SK-N-SH (cell line): ENCODE results near the gene CDPF1. TPM values are rescaled to one million over a fixed set of nuclear protein-coding genes. Genes with fewer than 3 reads are reported as not detected.

Experiments used
- CTCF ChIA-PET: fragments of 300-600, 350-600 bp; formaldehyde crosslinking; extraction: SDS; loops from one replicate; lab custom pipeline; 2021; lab: Yijun Ruan, JAX
- POLR2A ChIA-PET: fragments of 350-600 bp; sonication (Branson Sonifier 250); formaldehyde crosslinking; extraction: SDS; loops from one replicate; lab custom pipeline; 2020; ENCODE audit warnings: antibody characterized with exemption, inconsistent platforms; lab: Yijun Ruan, JAX
- DNase-seq: peaks from one replicate; pipeline ENCODE4 v3.0.0; 2012
- H2AFZ ChIP-seq: fragments of 200-600 bp; sonication (generic); 2 replicates; pipeline ENCODE4 v1.8.1; 2016; ENCODE audit warnings: antibody characterized with exemption, mild to moderate bottlenecking, low read depth
- H3F3A ChIP-seq: fragments of 200-600 bp; sonication (generic); replicated peaks from 2 replicates; pipeline ENCODE3; 2016; ENCODE audit warnings: antibody characterized with exemption, mild to moderate bottlenecking; ENCODE audit not compliant: insufficient read depth
- H3K27ac ChIP-seq, 2 experiments: fragments of 200-500 bp in 1 of 2; fragments of 200-600 bp in 1 of 2; sonication (Bioruptor generic) in 1 of 2; sonication (generic), shearing (Covaris generic) in 1 of 2; 2 replicates each; pipeline versions ENCODE4 v1.5.1 to v1.6.1; 2014 to 2016; ENCODE audit warnings: low read depth in 2 of 2, inconsistent platforms in 1 of 2, low read length in 1 of 2, mild to moderate bottlenecking in 1 of 2, mixed read lengths in 1 of 2
- H3K27me3 ChIP-seq: fragments of 200-600 bp; sonication (generic), shearing (Covaris generic); 2 replicates; pipeline ENCODE4 v1.6.1; 2016; ENCODE audit warnings: mixed run types; ENCODE audit not compliant: insufficient read depth
- H3K36me3 ChIP-seq, 2 experiments: fragments of 200-500 bp in 1 of 2; fragments of 200-600 bp in 1 of 2; sonication (Bioruptor generic) in 1 of 2; sonication (generic) in 1 of 2; replicated peaks in 1 of 2; 2 replicates each; pipeline versions ENCODE3 to v1.5.1; 2014 to 2016; ENCODE audit warnings: low read length in 1 of 2, mild to moderate bottlenecking in 1 of 2; ENCODE audit not compliant: insufficient read depth in 2 of 2, control insufficient read depth in 1 of 2
- H3K4me1 ChIP-seq, 2 experiments: fragments of 200-500 bp in 1 of 2; fragments of 200-600 bp in 1 of 2; sonication (Bioruptor generic) in 1 of 2; sonication (generic), shearing (Covaris generic) in 1 of 2; 2 replicates each; pipeline versions ENCODE4 v1.5.1 to v1.6.1; 2014 to 2016; ENCODE audit warnings: low read depth in 1 of 2, low read length in 1 of 2, mixed run types in 1 of 2; ENCODE audit not compliant: insufficient read depth in 2 of 2, control insufficient read depth in 1 of 2
- H3K4me2 ChIP-seq: fragments of 200-600 bp; sonication (generic), shearing (Covaris generic); 2 replicates; pipeline ENCODE4 v1.6.1; 2017; ENCODE audit warnings: mixed run types
- H3K4me3 ChIP-seq, 2 experiments: fragments of 200-500 bp in 1 of 2; fragments of 200-600 bp in 1 of 2; sonication (Bioruptor generic) in 1 of 2; sonication (generic), shearing (Covaris generic) in 1 of 2; 2 replicates each; pipeline versions ENCODE4 v1.5.1 to v1.8.1; 2014 to 2016; ENCODE audit warnings: low read depth in 2 of 2, inconsistent platforms in 1 of 2, low read length in 1 of 2, mild to moderate bottlenecking in 1 of 2, mixed read lengths in 1 of 2, moderate library complexity in 1 of 2
- H3K79me2 ChIP-seq: fragments of 200-600 bp; sonication (generic); 2 replicates; pipeline ENCODE4 v1.8.1; 2017; ENCODE audit warnings: mild to moderate bottlenecking; ENCODE audit not compliant: insufficient read depth
- H3K9ac ChIP-seq: fragments of 200-600 bp; sonication (generic); 2 replicates; pipeline ENCODE4 v1.6.1; 2017; ENCODE audit warnings: mixed run types
- H3K9me2 ChIP-seq: fragments of 200-600 bp; sonication (generic); 2 replicates; pipeline ENCODE4 v1.6.1; 2017; ENCODE audit warnings: mixed run types
- H3K9me3 ChIP-seq: fragments of 200-600 bp; sonication (generic); 2 replicates; pipeline ENCODE4 v1.6.1; 2017; ENCODE audit warnings: mixed run types, mild to moderate bottlenecking, moderate library complexity
- H4K20me1 ChIP-seq: fragments of 200-600 bp; sonication (generic); 2 replicates; pipeline ENCODE4 v1.6.1; 2017; ENCODE audit warnings: mild to moderate bottlenecking, mixed run types; ENCODE audit not compliant: insufficient read depth
- CHD2 ChIP-seq: fragments of 150-350 bp; IDR thresholded peaks from 2 replicates; pipeline ENCODE4 v1.6.1; 2018; ENCODE audit warnings: low read length; ENCODE audit not compliant: partially characterized antibody
- EP300 ChIP-seq, 2 experiments: IDR thresholded peaks; 2 replicates each; pipeline versions ENCODE4 v1.4.0 to v1.6.1; 2012; ENCODE audit warnings: borderline replicate concordance in 1 of 2, low read depth in 1 of 2, low read length in 1 of 2
- EZH2phosphoT487 ChIP-seq: fragments of 200-600 bp; sonication (generic); IDR thresholded peaks from 2 replicates; pipeline ENCODE4 v1.6.1; 2017; ENCODE audit warnings: low read depth, mixed run types, mild to moderate bottlenecking, antibody characterized with exemption, moderate library complexity, borderline replicate concordance
- FOSL2 ChIP-seq: IDR thresholded peaks from 2 replicates; pipeline ENCODE4 v1.4.0; 2012; ENCODE audit warnings: low read depth, mild to moderate bottlenecking, moderate library complexity, borderline replicate concordance
- FOXJ3 ChIP-seq: sonication (generic); formaldehyde crosslinking; IDR thresholded peaks from 2 replicates; pipeline ENCODE4 v1.5.1; 2020; ENCODE audit warnings: mild to moderate bottlenecking, missing genetic modification reagents
- FOXM1 ChIP-seq: IDR thresholded peaks from 2 replicates; pipeline ENCODE4 v1.4.0; 2012; ENCODE audit warnings: low read depth, mild to moderate bottlenecking
- GATA2 ChIP-seq: sonication (generic); formaldehyde crosslinking; IDR thresholded peaks from 2 replicates; pipeline ENCODE4 v1.5.0; 2020; ENCODE audit warnings: mild to moderate bottlenecking, missing genetic modification reagents
- MAX ChIP-seq: IDR thresholded peaks from 2 replicates; pipeline ENCODE4 v1.4.0; 2012; ENCODE audit warnings: low read depth
- MEF2A ChIP-seq: IDR thresholded peaks from 2 replicates; pipeline ENCODE4 v1.4.0; 2012; ENCODE audit warnings: low read depth, borderline replicate concordance
- NFIC ChIP-seq: IDR thresholded peaks from 2 replicates; pipeline ENCODE4 v1.4.0; 2012; ENCODE audit warnings: borderline replicate concordance
- NRF1 ChIP-seq: IDR thresholded peaks from 2 replicates; pipeline ENCODE4 v1.6.1; 2012; ENCODE audit warnings: low read depth, mild to moderate bottlenecking, low read length
- PBX3 ChIP-seq: IDR thresholded peaks from 2 replicates; pipeline ENCODE4; 2012
- POLR2AphosphoS5 ChIP-seq: IDR thresholded peaks from 2 replicates; pipeline ENCODE4 v1.6.1; 2012; ENCODE audit warnings: low read depth, low read length
- RCOR1 ChIP-seq: fragments of 150-350 bp; IDR thresholded peaks from 2 replicates; pipeline ENCODE4 v1.6.1; 2017; ENCODE audit warnings: antibody characterized with exemption, low read length
- RFX5 ChIP-seq: IDR thresholded peaks from 2 replicates; pipeline ENCODE4 v1.6.1; 2012; ENCODE audit warnings: mild to moderate bottlenecking, improper control_type of control experiment, low read length
- SIN3A ChIP-seq: IDR thresholded peaks from 2 replicates; pipeline ENCODE4 v1.6.1; 2012; ENCODE audit warnings: low read depth, mild to moderate bottlenecking, low read length, moderate library complexity, borderline replicate concordance
- TCF12 ChIP-seq: IDR thresholded peaks from 2 replicates; pipeline ENCODE4 v1.4.0; 2012
- TEAD4 ChIP-seq: IDR thresholded peaks from 2 replicates; pipeline ENCODE4 v1.4.0; 2012; ENCODE audit warnings: mild to moderate bottlenecking, borderline replicate concordance; ENCODE audit not compliant: insufficient read depth
- USF2 ChIP-seq: fragments of 150-350 bp; IDR thresholded peaks from 2 replicates; pipeline ENCODE4 v1.6.1; 2017; ENCODE audit warnings: antibody characterized with exemption, low read length, low read depth, borderline replicate concordance
- YY1 ChIP-seq: IDR thresholded peaks from 2 replicates; pipeline ENCODE4 v1.4.0; 2012; ENCODE audit warnings: low read depth, mild to moderate bottlenecking
- ZBTB33 ChIP-seq: IDR thresholded peaks from 2 replicates; pipeline ENCODE4 v1.4.0; 2012; ENCODE audit warnings: low read depth, borderline replicate concordance
- WGBS: methylation state at CpG from one replicate; pipeline ENCODE4 v1.1.6; 2017; ENCODE audit warnings: low lambda C conversion rate; 5-methylcytosine and 5-hydroxymethylcytosine counted together
- polyA plus RNA-seq, 3 experiments: library from polyadenylated mRNA; depleted of rRNA; stranded (reverse); fragments of >200 nt; gene quantifications; 2 replicates each; pipeline ENCODE4 v1.2.3, GENCODE V29; 2012
- TF ChIP-seq, protein P1 (sequence below): IDR thresholded peaks from 2 replicates; pipeline ENCODE4 v1.6.1; 2012; ENCODE audit warnings: mild to moderate bottlenecking, low read depth, low read length, moderate library complexity
- TF ChIP-seq, protein P2 (sequence below): IDR thresholded peaks from 2 replicates; pipeline ENCODE4 v1.4.0; 2012; ENCODE audit warnings: low read depth, borderline replicate concordance

Gene CDPF1
- polyA plus RNA-seq, 1 of the 3 experiments (the other 2 are of a cell fraction) = 25.3 TPM

DNA sequence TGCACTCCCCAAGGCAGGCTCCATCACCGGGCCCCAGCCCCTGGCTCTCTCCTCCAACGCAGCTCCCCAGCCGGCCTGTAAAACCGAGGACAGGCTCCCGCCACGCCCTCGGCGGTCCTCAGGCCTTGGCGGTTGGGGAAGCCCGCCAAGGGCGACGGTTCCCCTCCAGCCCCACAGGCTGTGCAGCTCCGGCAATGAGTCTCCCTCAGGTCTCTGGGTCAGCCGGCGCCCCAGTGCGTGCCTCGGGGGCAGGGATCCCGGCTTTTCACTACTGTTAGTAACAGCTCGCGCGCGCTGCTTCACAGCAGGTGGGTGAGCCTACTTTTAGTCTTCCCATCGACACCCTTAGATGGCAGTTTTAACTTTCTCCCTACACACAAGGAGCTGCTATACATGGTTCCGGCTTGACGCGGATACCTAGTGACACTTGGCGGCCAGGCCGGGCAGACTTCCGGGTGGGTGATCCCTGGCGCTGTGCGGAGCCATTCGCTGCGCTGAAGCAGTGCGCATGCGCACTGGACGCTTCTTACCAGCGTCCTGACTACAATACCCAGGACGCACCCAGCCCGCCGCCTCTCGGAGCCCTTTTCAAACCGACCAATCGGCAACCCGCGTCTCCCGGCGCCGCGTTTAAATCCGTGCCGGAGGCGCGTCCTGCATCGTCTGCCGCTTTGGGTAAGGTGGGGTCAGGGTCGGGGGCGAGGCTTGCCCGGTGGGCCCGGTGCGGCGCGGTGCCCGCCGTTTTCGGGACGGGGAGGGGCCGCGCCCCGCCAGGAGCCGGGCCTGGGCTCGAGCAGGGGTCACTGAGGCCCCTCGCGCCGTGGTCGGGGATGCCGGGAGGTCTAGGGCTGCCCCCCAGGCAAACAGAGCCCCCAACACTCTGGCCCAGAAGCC, 46.4 kb upstream of the CDPF1 start, which contains the start of gene GTSE1:
TSS of gene GTSE1 (plus strand) at position 614 of the 894 bp plus-strand sequence. CDS start 531 bp downstream, outside the sequence.
- Histone ChIP-seq H3F3A (peaks cover 4% of the 10 kb centered on the region), H3K27ac (peak within 1 kb of the TSS; percentile 74 to 90), H3K9me2 (no peaks in the 10 kb centered on the region), H3K9ac (peak within 1 kb of the TSS; percentile 81), H3K79me2 (peaks cover 47% of the 10 kb centered on the region), H3K4me3 (peak within 1 kb of the TSS; percentile 75 to 82), H3K4me2 (peak within 1 kb of the TSS; percentile 97), H3K27me3 (no peaks in the 10 kb centered on the region), H4K20me1 (no peaks in the 10 kb centered on the region), H3K4me1 (peaks cover 5 to 21% of the 10 kb centered on the region in 2 experiments; a peak in 3 of 4 replicates), H2AFZ (peak within 1 kb of the TSS; percentile 90), H3K9me3 (no peaks in the 10 kb centered on the region), H3K36me3 (peaks cover 8 to 13% of the 10 kb centered on the region in 2 experiments)
- DNase-seq = peak; percentile 99
- CTCF ChIA-PET = interaction anchor here (0.8 to 5.8 kb wide), 7 partner anchors 10 to 302 kb away, joined by 3 to 45 read pairs (median 4); no protein-coding TSS in a partner anchor
- POLR2A ChIA-PET = interaction anchor here (0.5 to 1.6 kb wide), 7 partner anchors 8 to 289 kb away, joined by 3 to 8 read pairs (median 4); partner anchors contain the start of gene TTC38
- WGBS = 4% methylated on average over 29 of the region's 76 CpGs
- TF ChIP-seq, protein P1, sequence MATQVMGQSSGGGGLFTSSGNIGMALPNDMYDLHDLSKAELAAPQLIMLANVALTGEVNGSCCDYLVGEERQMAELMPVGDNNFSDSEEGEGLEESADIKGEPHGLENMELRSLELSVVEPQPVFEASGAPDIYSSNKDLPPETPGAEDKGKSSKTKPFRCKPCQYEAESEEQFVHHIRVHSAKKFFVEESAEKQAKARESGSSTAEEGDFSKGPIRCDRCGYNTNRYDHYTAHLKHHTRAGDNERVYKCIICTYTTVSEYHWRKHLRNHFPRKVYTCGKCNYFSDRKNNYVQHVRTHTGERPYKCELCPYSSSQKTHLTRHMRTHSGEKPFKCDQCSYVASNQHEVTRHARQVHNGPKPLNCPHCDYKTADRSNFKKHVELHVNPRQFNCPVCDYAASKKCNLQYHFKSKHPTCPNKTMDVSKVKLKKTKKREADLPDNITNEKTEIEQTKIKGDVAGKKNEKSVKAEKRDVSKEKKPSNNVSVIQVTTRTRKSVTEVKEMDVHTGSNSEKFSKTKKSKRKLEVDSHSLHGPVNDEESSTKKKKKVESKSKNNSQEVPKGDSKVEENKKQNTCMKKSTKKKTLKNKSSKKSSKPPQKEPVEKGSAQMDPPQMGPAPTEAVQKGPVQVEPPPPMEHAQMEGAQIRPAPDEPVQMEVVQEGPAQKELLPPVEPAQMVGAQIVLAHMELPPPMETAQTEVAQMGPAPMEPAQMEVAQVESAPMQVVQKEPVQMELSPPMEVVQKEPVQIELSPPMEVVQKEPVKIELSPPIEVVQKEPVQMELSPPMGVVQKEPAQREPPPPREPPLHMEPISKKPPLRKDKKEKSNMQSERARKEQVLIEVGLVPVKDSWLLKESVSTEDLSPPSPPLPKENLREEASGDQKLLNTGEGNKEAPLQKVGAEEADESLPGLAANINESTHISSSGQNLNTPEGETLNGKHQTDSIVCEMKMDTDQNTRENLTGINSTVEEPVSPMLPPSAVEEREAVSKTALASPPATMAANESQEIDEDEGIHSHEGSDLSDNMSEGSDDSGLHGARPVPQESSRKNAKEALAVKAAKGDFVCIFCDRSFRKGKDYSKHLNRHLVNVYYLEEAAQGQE = no peak
- TF ChIP-seq FOSL2 (no peak), RFX5 (no peak), FOXJ3 (CRISPR knock-in tag) (no peak), YY1 (peak; percentile 59; the same call in 1 of the 2 replicates), PBX3 (no peak), USF2 (no peak), FOXM1 (peak; percentile 100), SIN3A (peak; percentile 98), POLR2AphosphoS5 (peak; percentile 82), ZBTB33 (no peak), CHD2 (peak; percentile 89), NFIC (no peak), MAX (peak; percentile 45), EP300 (IDR thresholded peaks at IDR 0.05; ENCODE audit: borderline replicate concordance in 1 of 2, low read depth in 1 of 2, low read length in 1 of 2) (no peak), TCF12 (no peak), NRF1 (peak; percentile 90), RCOR1 (peak; percentile 56; the same call in 1 of the 2 replicates), EZH2phosphoT487 (no peak), TEAD4 (no peak), GATA2 (CRISPR knock-in tag) (no peak), MEF2A (no peak)
- TF ChIP-seq, protein P2, sequence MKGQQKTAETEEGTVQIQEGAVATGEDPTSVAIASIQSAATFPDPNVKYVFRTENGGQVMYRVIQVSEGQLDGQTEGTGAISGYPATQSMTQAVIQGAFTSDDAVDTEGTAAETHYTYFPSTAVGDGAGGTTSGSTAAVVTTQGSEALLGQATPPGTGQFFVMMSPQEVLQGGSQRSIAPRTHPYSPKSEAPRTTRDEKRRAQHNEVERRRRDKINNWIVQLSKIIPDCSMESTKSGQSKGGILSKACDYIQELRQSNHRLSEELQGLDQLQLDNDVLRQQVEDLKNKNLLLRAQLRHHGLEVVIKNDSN = no peak
